GM19395 (cell line): Measurements from ENCODE around the gene RAB11A.

Experiments
- ATAC-seq: cut with Tn5 transposase; IDR thresholded peaks from one replicate; pipeline ENCODE4 v1.9.1; 2021; ENCODE audit warnings: mild to moderate bottlenecking, moderate library complexity; ENCODE audit not compliant: unreplicated experiment

RAB11A gene

DNA sequence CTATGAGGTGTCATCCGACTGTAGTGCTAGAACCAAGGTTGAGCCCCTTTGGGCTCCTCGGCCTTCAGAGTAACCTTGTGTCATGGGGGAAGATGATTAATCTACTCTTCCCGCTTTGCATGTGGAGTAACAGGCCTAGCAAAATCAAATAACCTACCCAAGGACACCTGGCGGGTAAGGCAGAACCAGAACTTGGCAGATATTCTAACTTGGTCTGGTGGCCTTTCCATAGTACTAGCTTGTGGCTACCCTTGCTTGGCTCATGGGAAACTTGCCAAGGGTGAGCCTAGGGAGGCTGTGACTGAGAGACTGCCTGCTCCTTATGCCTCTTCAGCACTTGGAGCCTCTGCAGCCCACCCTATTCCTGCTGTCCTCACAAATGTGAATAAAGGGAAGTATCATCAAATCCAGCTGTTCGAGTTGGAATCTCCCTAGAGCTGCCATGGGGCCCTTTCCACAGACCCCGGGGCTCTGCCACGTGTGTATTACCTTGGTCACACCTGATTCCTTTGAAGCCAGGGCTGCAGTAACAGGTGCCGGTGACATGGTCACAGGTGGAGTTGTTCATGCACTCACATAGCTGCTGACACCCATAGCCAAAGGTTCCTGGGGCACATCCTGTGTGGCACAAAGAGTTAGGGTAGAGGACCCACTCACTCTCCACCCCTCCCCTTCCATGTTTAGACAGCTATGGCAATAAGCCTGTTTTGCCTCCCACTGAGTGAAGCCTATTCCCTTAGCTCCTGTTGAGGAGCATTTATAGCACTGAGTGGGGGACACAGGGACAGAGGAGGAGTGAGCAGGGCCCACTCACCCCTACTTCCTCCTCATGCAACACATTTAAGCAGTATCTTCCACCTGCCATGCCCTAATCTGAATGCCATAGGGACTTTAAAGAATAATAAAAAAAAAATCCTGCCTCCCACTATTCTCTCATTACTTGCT, 46.0 kb downstream of the RAB11A start:
- ATAC-seq = no peak

DNA sequence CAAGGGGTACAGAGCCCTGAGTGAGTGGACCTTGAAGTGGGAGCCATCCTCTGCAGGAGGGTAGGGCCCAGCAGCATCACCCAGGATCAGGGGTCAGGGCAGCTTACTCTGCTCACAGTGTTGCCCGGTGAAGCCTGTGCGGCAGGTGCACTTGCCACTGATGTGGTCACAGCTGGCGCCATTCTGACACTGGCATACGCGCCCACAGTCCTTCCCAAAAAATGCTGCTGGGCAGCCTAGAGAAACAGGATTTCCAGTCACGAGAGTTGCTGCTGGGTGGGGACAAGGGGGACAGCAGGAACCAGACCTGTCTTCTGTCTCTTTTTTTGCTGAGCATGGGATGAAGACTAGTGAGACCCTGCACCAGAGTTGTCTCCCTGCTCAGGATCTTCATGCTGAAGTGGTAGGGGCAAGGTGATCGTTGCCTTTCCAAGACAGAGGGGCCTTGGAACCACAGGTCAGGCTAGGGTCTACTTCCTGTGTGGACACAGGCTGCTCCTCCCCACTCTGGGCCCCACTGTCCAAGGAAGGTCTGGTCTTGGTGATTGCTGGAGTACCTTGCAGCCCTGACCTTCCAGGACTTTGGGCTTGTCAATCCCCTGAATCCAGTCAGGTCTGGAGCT, 46.9 kb downstream of the RAB11A start:
- no peak for ATAC-seq

DNA sequence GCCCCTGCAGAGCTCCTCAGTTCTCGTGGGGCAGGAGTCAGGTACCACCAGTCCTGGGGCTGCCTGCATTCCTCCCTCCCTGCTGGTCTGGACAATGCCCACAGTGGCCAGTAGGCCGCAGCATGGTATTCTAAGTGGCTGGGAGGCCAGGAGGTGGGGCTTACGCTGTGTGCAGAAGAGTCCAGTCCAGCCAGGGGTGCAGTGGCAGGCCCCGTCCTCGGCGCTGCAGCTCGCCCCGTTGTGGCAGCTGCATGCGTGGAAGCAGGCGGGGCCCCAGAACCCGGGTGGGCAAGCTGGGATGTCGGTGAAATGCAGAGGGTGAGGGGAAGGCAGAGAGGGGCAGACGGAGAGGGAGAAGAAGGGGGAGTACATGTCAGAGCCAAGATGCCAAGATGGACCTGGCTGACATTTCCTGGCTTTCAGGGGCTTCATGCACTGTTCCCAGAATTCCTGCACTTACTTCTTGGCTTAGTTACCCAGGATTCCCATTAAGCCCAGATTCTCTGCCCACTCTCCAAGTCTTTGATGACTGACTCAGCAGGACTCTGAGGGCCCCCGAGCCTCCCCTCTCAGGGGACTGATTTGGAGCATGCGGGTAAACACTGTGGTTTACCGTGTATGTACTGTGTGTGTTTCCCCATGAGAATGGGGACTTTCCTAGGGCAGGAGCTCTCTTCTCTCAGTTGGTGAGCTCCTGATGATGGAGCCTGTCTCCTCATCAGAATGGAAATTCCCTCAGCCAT, 47.5 kb downstream of the RAB11A start:
- peak; percentile 52 for ATAC-seq

DNA sequence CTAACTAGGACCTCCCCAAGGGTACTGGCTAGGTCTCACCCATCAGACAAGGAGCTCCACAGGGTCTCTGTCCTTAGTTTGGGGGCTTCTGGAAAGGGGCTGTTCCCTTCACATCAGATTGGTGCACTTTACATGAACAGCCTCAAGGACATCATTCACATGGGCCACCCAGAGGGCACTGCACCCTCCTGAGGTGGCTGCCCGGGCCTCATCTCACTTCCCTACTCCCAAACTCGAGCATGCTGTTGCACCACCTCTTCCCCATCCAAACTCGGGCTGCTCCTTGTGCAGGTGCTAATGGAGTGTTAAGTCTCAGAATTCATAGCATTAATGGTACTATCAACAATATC, 48.1 kb downstream of the RAB11A start:
- no peak for ATAC-seq

DNA sequence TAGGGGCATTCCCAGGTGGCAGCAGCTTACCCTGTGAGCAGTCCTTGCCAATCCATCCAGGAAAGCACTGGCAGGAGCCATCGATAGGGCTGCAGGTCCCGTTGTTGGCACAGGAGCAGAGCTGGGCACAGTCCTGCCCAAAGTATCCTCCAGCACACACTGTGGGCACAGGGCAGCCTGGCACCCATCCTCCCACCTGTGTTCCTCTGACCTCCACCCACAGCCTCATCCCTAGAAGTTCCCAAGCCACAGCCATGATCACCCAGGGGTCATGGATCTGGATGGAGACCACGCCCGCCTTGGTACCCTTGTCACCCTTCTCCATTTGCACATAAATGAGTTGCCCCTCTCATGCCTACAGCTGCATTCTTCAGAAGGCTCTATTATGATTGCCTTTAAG, 48.6 kb downstream of the RAB11A start:
- ATAC-seq = no peak

DNA sequence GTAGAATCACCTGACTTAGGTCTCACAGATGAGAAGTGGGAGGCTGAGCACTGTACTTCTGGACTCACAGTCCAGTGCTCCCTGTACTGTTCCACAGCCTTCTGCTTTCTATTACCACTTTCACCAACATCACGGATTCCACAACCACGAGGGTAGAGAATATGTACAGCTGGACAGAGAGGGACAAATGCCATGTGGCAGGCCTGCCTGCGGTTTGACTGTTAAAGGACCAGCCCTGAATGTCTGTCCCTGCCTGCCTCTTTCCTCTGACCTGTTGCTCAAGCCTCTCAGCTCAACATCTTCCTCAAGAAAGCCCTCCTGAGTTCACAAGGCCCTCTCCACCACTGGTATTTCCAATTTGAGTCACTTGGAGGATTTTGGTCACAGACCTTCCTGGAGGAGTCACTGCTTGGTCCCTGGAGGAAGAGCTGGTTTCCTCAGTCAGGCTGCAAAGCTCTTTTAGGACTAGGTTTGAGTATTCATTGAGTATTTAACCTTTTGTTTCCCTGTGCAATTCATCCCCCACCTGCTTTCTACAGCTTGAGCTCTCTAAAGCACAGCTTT, 49.1 kb downstream of the RAB11A start:
- ATAC-seq = no peak

DNA sequence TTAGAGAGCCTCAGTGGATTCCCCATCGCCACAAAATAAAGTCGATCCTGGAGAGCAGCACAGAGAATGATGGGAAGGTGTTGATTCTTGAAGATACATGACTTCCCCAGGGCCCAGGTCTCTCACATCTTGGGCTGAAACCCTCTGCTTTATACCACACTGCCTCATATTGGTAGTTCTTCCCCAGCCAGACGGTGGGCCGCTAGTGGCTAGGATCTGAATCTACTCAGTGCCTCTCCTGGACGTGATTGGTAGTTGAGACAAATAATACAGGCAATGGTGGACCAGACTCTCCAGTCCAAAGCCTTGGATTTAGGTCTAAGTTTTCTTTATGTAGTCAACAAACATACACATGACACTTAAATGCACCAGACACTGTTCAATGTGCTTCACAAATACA, 49.7 kb downstream of the RAB11A start:
- ATAC-seq = no peak

DNA sequence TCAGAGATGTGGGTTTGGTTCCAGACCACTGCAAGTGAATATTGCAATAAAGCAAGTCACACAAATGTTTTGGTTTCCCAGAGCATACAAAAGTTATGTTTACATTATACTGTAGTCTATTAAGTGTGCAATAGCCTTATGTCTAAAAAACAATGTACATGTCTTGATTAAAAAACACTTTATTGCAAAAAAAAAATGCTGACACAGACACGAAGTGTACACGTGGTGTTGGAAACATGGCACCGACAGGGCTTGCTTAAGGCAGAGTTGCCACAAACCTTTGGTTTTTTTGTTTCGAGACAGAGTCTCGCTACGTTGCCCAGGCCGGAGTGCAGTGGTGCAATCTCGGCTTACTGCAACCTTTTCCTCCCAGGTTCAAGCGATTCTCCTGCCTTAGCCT, 50.1 kb downstream of the RAB11A start:
- no peak for ATAC-seq

DNA sequence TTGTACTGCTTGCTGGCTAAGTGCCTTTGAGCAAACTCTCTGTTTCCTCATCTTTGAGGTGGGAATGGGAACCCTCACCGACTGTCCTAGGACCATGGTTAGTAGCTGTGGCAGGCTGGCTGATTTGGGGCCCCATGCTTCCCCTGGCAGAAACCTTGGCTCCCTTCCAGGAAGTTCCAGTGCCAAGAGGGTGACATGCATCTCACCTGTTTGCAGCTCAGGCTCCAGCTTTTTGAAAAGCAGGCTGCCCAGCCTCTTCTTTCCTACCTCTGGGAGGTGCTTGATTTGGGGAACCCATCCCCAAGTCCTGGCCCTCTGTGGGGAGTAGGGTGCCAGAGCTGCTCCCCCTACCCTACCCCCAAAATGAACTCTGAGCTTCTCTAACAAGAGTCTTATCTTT, 50.8 kb downstream of the RAB11A start:
- ATAC-seq = no peak

DNA sequence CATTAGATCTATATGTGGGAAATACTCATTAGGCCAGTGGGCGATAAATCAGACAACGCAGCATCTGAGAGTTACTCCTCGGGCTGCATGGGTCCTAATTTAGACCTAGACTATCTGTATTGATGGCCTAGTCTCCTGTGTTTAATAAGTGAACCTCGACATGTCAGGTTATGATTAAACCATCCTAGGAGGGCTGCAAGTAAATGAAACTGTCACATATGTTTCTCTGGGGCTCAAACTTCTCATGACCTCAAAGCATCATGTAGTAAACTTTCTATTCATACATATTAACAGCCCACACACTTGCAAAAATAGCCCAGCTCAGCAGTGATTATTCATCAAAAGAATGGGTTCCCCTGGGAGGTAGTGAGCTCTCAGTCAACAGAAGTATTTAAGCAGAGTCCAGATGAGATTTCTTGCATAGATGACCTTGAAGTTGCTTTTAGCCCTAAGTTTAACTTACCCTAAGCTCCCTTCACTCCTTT, 51.6 kb downstream of the RAB11A start:
- ATAC-seq = no peak

DNA sequence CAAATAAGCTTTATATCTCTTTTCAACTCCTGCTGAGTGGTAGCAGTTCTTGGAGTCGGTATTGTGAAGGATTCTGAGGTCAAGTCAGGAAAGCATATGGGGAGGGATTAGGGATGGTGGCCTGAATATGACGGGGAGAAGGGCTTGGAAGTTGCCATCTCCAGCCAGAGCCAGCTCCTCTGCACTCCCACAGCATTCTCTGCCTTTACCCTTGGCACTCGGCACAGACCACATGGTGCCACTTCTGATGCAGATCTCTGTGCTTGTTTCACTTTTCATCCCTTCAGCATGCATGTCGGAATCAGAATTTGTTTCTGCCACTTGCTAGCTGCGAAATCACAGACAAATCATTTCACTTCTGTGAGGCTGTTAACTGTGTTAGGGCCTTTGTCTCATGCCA, 52.5 kb downstream of the RAB11A start:
- no peak for ATAC-seq

DNA sequence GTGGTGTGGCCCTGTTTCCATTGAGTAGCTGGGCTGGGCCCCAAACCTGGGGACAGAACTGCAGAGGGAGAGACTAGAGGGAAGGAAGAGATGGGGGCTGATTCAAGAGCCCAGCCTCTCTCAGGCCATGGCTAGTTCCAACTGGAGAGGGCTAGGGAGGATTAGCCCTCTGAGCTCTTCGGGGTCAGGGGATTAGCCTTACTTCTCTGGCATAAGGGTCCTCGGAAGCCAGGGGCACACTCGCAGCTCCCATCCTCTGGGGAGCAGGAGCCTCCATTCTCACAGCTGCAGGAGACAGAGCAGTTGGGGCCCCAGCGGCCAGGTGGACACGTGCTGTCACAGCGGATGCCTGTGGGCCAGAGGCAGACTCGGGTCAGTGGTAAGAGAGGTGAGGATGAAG, 53.3 kb downstream of the RAB11A start:
- no peak for ATAC-seq

DNA sequence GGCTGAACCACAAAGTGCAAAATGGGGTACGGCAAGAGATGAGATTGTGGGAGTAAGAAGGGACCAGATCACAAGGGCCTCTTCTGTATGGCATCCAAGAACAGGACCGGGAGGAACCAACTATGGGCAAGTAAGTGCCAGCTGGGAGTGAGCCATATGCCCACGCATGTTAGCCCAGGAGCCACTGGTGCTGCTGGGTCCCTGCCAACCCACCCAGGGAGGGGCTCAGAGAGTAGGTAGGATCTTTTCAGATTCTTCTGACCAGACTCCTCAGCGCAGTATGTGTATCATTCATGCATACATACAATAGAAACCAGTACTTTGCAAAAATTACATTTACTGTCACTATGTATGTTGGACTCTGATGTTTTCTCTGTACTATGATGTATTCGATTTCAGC, 54.0 kb downstream of the RAB11A start:
- no peak for ATAC-seq

DNA sequence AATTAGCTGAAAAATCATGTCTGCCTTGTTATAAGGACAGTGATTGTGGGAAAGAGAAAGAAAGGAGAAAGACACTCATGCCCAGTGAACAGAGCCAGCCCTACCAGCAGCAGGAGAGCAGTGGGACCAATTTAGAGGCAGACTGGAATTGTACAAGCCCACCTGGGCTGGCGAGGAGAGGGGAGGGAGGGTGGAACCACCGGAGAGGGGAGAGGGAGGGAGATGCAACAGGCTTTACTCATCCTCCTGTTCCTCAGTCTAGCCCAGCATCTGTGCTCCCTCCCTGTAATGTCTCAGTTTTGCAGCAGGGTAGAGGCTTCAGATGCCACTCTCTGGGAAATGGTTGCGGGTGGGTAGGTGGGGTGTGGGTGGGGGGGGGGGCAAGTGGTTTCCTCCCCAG, 54.7 kb downstream of the RAB11A start:
- ATAC-seq = no peak

DNA sequence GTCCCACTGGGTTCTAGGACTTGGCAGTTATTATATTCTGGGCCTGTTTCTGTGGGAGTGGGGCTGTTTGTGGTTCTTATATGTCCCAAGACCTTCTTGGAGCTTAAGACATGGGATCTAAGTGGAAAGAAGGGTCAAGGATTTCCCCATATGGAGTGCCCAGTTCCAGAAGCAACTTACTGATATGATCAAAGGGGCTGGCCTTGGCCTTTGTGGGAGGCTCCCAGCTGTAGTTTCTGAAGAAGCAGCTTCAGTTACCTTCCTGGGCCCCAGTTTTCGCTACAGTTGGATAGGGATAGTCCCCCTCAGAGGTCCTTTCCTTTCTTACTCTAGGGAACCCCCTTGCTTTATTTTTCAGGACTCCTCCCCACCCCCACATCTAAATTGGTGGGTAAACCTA, 56.0 kb downstream of the RAB11A start:
- no peak for ATAC-seq

DNA sequence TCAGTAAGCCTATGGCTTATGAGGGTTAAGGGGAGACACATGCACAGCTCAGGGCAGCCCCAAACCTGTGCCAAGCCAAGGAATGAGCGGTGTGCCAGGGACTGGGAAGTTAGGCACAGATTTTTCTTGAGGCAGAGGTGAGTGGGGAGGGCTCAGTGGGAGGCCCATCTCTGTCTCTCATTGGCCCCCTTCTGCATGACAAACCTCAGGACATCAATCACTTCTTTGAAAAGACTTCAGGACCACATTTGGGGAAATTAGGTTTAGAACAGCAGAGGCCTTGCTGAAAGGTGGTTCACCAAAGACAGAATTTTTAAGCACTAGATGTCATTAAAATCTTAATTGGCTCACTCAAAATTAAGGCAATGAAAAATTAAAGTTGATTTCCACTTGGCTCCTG, 57.2 kb downstream of the RAB11A start:
- ATAC-seq = no peak

DNA sequence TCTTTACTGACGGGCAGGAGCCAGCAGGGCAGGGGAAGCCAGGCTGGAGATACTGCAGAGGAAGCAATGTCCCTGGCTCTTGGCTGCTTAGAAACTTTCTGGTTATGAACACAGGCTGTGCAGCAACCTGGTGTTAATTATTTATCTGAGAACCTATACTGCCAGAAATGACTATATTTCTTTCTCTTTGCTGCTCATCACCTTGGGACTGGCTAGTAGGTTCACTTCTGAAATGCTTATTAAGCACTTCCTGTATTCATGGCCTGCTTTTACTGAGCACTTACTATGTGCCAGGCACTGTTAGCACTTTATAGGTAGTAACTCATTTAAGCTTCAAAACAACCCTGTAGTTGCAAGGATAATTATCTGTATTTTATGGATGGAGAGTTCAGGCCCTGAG, 57.6 kb downstream of the RAB11A start:
- peak; percentile 71 for ATAC-seq

DNA sequence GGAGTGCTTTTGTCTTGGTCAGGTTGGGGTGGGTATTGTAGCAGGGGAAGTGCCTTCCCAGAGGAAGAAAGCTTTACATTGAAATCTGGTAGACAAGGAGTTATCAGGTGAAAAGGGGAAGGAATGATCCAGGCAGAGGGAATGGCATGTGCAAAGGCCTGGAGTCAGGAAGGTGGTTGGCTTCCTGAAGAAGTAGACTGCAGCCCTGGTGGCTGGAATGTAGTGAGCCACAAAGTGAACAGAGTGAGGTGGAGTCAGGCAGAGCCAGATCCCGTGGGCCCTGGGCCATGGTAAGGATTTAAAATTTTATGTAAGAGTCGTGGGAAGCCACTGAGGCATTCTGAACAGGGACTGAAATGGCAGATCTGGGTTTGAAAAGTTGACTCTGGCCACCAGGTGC, 58.3 kb downstream of the RAB11A start:
- no peak for ATAC-seq

DNA sequence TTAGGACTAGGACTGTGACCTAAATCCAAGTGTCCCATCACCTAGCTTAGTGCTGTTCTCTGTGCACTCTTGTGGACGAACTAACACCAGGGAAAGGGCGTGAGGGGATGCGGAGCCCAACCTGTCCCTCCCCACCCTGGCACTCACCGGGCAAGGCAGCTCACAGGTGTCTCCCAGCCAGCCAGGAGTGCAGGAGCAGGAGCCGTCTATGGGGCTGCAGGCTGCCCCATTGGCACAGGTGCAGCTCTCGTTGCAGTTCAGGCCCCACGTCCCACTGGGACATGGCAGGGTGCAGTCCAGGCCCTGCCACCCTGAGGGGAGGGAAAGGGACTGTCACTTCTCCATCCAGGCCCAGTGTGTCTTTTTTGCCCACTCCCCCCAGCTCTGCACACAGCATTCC, 60.3 kb downstream of the RAB11A start:
- no peak for ATAC-seq

DNA sequence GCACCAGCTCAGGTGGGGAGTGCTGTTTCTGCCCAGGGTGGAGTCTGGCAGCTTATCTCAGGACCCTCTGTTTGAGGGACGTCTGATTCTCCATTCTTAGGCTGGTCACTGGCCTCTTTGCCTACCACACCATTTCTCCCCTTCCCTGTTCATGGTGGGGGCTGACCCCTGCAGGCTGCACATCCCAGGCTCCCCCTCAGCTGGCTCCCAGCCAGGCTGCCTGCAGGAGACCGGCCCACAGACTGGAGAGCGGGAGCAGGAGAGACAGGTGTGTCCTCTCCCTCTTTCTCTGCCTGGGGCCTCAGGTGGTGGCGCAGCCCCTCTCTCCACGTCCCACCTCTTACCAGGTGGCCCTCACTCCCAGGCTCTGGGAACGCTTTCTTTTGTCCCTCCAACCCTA, 60.8 kb downstream of the RAB11A start:
- no peak for ATAC-seq

DNA sequence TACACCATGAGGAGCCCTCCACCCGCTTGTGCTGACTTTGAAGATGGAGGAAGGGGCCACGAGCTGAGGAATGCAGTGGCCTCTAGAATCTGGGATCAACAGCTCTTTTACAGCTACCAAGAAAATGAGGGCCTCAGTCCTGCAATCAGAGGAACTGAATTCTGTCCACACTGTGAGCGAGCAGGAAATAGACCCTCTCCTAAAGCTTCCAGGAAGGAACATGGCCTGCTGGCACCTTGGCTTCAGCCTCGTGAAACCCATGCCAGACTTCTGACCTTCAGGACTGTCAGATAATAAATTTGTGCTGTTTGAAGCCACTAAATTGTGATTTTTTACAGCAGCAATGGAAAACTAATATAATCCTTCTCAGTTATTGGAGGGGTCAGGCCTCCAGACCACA, 61.9 kb downstream of the RAB11A start:
- no peak for ATAC-seq
